H4 (cell line): ENCODE measurements around the gene AMPD2. TPM values are rescaled to one million over a fixed set of nuclear protein-coding genes. Genes with fewer than 3 reads are reported as not detected.

Experiments used
- DNase-seq: peaks from one replicate; pipeline ENCODE4 v3.0.0-alpha.2; 2015; ENCODE audit warnings: low spot score
- total RNA-seq: library from RNA; depleted of rRNA; stranded (reverse); fragments of >200 nt; shearing (Covaris generic); gene quantifications from 2 replicates; pipeline ENCODE4 v1.2.3, GENCODE V29; 2014

AMPD2 gene
- total RNA-seq, 1 experiment from 2014 or later, result 37.0 TPM

DNA sequence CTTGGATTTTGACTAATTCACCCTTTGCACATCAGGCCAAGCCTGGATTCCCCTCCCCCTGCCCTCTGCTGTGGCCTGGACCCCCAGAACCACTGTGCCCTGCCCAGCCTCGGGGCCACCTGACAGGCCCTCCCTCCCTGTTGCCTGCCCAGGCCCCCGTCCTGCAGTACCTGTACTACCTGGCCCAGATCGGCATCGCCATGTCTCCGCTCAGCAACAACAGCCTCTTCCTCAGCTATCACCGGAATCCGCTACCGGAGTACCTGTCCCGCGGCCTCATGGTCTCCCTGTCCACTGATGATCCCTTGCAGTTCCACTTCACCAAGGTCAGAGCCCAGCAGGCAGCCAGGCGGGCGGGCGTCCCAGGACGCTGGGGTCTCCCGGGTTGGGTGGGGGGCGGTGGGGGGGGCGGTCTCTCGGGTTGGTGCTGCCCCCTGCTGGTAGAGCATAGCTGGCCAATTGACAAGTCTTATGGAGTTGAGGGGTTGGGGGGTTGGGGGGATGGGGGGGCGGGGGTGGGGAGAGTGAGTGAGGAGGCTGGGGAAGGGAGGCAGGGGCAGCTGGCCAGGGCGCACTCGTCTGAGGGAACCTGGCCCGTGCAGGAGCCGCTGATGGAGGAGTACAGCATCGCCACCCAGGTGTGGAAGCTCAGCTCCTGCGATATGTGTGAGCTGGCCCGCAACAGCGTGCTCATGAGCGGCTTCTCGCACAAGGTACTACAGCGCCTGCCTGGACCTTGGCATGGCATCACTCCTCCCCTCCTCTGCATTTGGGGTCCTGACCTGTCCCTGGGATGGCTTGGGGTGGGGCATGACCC, 10.7 kb downstream of the AMPD2 start:
- DNase-seq, result no peak

- DNase-seq, result no peak
Measured at GRCh38 chr1:109630898-109631512, 11.4 kb downstream of the AMPD2 start.

- no peak for DNase-seq
Measured at GRCh38 chr1:109631513-109632505, 12.2 kb downstream of the AMPD2 start.

GRCh38 chr1:109632671-109633346, 13.2 kb downstream of the AMPD2 start:
- DNase-seq, result no peak

- no peak for DNase-seq
Measured at GRCh38 chr1:109634292-109634691, 14.7 kb downstream of the AMPD2 start.

DNA sequence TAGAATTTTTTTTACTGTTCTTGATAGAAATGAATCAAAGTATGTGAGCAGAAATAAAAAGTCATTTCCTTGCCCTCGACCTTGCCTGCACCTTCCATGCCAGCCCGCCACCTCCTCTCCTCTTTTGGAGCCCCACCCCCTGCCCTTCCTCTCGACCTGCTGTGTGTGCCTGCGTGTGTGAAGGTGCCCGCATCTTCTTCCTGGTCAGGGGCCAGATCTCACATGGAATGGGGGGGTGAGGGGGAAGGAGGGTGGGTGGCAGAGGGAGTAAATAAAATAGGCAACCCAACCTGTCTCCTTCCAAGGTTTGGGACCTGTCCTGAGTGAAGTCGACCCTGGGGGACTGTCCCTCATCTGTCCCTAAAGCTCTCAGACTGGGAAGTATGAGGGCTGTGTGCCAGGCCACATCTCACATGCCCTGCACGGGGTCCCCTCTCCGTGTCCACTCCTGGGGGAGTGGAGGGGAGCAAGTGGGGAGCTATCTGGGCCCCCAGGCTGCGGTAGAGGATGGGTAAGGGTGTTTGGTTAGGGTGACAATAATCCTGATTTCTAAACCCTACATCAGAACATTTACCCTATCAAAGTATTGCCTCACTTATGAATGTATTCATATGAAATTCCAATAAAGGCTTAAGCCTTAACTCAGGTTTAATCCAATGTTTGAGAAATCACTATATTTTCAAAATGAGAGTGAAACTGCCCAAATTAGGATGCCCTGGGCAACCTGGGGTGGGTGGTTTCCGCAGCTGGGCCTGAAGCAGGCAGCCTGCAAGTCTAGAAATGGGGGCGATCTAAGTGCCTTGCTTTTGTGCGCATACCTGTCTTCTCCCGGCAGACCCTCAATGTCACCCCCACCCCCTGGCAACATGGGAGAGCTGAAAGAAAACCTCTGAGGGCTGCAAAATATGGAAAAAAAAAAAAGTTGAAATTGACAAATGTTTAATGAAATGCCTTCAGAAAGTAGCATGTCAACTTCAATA, 15.4 kb downstream of the AMPD2 start:
- DNase-seq, result no peak

- no peak for DNase-seq
Measured at GRCh38 chr1:109635862-109636200, 16.2 kb downstream of the AMPD2 start.

DNA sequence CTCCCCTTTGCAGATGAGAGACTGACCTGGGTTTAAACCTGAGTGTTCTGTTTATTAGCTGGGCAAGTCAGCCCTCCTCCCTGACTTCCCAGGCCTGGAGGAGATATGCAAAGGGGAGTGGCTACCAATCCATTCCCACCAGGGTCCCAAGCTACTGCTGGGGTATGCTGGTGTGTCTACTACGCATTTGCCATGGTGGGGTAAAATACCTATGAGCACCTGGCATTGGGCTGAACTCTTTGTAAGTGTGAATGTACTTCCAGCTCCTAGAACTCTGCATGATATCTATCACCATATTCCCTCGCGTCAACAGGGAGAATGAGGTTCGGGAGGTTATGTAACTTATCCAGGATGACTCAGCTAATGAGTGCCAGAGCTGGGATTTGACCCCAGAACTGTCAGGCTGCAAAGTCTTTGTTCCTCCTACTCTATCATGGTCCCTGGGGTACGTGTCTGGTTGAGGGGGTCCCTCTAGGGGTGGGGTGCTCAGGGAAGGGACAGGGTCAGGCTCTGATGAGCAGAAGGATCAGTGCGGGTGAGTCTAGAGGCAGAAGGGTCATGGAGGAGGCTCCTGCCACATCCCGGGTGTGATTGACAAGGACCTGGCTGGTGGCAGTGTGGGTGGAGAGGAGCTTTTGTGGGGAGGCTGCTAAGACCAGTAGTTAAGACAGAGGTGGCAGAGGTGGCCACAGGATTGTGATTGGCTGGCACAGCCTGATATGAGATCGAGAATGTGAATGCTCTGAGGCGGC, 16.7 kb downstream of the AMPD2 start:
- DNase-seq, result peak; percentile 70

- DNase-seq, result no peak
Measured at GRCh38 chr1:109637446-109637845, 17.8 kb downstream of the AMPD2 start.

- no peak for DNase-seq
Measured at GRCh38 chr1:109639063-109639840, 19.6 kb downstream of the AMPD2 start.

DNA sequence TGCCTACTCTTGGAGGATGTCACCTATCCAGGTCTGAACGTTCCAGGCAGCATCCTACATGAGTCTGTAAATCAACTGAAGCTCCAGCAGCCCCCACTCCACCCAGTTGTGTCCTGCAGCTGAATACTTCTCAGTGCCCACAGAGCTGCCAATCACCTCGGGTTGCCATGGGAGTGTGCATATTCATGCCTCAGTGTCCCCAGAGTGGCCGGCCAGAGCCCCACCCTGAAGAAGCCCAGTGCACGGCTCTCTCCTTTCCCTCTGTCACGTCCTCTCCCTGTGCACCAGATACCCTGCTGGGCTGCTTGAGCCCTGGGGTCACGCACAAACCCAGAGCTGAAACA, 20.2 kb downstream of the AMPD2 start:
- no peak for DNase-seq

DNA sequence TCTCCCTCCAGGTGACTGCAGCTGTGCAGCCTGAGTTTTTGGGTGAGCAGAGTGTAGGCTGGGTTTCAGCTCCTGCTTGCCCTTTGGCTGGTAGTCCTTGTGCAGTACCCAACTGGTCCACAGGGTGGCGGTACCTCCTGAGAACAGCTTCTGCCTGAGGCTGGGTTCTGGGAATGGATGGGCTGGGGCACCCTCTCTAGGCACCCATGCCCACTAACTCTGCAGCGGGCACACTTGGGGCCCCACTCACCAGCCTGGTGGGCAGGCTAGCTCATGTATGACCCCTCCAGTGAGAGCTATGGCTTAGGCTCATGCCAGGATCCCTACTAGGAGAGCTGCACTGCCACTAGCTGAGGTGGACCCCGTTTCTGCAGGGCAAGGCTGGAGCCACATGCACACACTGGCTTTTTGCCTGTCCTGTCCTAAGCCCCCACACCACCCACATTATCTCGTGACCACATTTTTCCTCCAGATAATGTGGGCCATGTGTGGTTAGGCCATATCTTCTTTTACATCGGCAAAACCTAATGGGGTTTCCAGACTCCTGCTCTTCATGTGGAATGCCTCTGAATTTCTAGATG, 20.7 kb downstream of the AMPD2 start:
- peak; percentile 62 for DNase-seq

DNA sequence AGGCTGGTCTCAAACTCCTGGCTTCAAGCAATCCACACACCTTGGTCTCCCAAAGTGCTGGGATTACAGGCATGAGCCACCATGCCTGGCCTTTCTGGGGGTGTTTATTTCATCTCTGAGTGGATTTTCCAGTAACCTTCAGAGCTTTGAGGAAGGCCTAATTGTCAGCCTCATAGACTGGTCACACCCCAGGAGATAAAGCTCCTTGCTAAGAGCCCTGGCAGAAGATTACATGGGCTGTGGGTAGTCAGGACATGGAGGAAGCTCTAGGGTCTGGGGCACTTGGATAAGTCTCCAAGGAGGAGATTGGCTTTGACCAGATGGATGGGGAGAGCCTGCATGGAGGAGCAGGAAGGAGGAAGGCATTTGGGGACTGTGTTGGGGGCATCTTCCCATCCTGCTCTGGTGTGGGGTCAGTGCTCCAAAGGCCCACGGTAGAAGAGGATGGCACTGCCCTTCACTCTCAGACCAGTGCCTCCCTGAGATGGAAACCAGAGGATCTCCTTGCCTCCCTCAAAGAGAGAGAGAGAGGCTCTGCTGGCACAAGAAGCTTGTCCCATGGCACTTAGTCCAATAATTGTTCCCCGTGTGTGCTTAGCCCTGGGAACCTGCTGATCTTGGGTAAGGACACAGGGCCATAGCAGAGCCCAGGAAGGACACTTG, 21.6 kb downstream of the AMPD2 start:
- no peak for DNase-seq

GRCh38 chr1:109641861-109642260, 22.2 kb downstream of the AMPD2 start:
- DNase-seq, result no peak

DNA sequence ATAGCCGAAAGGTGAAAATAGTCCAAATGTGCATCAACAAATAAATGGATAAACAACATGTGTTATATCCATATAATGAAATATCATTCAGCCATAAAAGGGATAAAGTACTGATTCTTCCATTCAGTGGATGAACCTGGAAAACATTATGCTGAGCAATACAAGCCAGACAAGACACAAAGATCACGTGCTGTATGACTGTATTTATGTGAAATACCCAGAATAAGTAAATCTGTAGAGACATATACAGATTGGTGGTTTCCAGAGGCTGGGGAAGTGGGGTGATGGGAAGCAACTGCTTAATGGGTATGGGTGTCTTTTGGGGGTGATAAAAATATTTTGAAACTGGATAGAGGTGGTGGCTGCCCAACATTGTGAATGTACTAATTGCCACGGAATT, 23.0 kb downstream of the AMPD2 start:
- DNase-seq, result no peak

DNA sequence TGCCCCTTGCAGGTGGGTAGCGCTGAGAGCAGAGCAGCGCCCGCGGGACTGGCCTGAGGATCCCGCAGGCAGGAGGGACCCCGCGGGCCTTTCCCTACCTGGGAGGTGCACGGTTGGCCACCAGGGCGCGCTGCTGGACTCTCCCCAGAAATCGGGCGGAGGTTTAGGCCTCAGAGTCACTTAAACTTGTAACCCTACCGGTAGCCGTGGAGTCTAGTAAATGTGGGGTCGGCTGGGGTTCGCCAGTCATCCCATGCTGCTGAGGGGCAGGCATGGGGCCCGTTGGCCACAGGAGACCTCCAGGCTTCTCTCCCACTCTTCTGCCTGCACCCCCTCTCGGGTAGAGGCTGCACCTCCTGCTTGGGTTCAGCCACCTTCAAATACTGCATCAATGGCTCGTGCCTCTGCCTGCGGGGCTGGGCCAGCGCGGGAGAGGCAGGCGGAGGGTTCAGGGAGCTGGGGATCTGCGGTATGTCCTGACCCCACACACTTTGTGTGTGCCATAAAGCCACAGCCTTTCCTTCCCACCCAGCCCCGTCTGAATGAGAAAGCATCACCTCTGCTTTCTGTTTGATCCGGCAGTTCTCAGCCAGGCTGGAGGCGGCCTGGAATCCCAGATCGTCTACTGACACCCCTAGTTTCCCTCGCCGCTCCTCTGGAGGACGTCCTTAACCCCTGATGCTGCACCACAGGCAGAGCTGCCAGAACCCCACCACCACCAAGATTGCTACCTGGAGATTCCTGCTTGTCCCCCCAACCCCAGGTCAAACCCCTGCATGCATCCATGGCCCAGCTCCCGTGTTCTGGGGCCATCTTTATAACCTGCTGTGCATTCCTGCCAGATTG, 24.0 kb downstream of the AMPD2 start:
- DNase-seq, result peak; percentile 63

DNA sequence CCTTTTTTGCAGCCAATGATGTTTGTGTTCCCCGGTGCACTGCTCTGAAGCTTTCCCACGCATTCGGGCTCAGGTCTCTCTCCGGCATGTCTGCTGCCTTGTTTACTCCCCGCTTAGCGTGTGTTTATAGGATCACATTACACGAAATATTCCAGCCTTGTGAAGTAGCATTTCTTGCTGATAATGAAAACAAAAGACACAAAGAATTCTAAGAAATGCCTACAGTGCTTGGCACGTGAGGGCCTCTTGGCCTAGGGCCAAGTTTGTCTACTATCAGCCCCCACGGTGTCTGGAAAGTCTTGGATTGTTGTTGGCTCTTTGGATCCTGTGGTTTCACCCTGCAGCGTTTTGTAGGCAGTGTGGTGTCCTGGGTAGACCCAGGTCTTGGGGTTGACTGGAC, 25.0 kb downstream of the AMPD2 start:
- DNase-seq, result no peak
